ENCODE results near the gene NUDT19.

DNA sequence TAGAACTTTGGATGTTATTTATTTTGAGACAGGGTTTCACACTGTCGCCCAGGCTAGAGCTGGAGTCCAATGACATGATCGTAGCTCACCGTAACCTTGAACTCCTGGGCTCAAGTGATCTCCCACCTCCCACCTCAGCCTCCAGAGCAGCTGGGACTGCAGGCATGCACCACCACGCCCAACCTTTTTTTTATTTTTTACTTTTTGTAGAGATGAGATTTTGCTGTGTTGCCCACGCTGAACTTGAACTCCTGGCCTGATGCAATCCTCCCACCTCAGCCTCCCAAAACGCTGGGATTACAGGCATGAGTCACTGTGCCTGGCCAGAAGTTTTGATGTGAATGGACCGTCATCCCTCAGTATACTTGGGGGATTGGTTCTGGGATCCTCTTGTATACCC, 30.3 kb upstream of the NUDT19 start:
- TF ChIP-seq, protein P1, sequence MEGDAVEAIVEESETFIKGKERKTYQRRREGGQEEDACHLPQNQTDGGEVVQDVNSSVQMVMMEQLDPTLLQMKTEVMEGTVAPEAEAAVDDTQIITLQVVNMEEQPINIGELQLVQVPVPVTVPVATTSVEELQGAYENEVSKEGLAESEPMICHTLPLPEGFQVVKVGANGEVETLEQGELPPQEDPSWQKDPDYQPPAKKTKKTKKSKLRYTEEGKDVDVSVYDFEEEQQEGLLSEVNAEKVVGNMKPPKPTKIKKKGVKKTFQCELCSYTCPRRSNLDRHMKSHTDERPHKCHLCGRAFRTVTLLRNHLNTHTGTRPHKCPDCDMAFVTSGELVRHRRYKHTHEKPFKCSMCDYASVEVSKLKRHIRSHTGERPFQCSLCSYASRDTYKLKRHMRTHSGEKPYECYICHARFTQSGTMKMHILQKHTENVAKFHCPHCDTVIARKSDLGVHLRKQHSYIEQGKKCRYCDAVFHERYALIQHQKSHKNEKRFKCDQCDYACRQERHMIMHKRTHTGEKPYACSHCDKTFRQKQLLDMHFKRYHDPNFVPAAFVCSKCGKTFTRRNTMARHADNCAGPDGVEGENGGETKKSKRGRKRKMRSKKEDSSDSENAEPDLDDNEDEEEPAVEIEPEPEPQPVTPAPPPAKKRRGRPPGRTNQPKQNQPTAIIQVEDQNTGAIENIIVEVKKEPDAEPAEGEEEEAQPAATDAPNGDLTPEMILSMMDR (conservative IDR thresholded peaks at IDR 0.05), result no peak
- TF ChIP-seq ZFX (IDR thresholded peaks at IDR 0.05), result no peak
